Smooth muscle cell (in vitro differentiated cells): ENCODE results near the gene FBXW11. TPM values are rescaled to one million over a fixed set of nuclear protein-coding genes. Genes with fewer than 3 reads are reported as not detected.

Experiments used
- DNase-seq: peaks from one replicate; lab custom pipeline; 2025; ENCODE audit not compliant: unreplicated experiment; lab: John Stamatoyannopoulos, UW
- H2AFZ ChIP-seq: fragments of 200-600 bp; sonication (generic); 2 replicates; pipeline ENCODE4 v1.6.0; 2016; ENCODE audit warnings: antibody characterized with exemption, low read depth, mild to moderate bottlenecking
- H3F3A ChIP-seq: fragments of 200-600 bp; sonication (generic); 2 replicates; pipeline ENCODE4 v1.6.0; 2017; ENCODE audit warnings: antibody characterized with exemption, low read depth
- H3K27ac ChIP-seq: fragments of 200-600 bp; sonication (generic); 2 replicates; pipeline ENCODE4 v1.5.1; 2016; ENCODE audit warnings: low read depth, mild to moderate bottlenecking
- H3K27me3 ChIP-seq: fragments of 200-600 bp; sonication (generic); 2 replicates; pipeline ENCODE4 v1.6.1; 2016; ENCODE audit warnings: low read depth, mild to moderate bottlenecking
- H3K36me3 ChIP-seq: fragments of 200-600 bp; sonication (generic); 2 replicates; pipeline ENCODE4 v1.5.1; 2016; ENCODE audit warnings: low read depth
- H3K4me1 ChIP-seq: fragments of 200-600 bp; sonication (generic); 2 replicates; pipeline ENCODE4 v1.5.1; 2016; ENCODE audit warnings: low read depth
- H3K4me2 ChIP-seq: fragments of 200-600 bp; sonication (generic); 2 replicates; pipeline ENCODE4 v1.6.0; 2016; ENCODE audit warnings: mild to moderate bottlenecking
- H3K4me3 ChIP-seq: fragments of 200-600 bp; sonication (generic); 2 replicates; pipeline ENCODE4 v1.5.1; 2016; ENCODE audit warnings: mild to moderate bottlenecking
- H3K79me2 ChIP-seq: fragments of 200-600 bp; sonication (generic); 2 replicates; pipeline ENCODE4 v1.6.0; 2016; ENCODE audit warnings: low read depth, mild to moderate bottlenecking
- H3K9ac ChIP-seq: fragments of 200-600 bp; sonication (generic); 2 replicates; pipeline ENCODE4 v1.6.0; 2016; ENCODE audit warnings: low read depth
- H3K9me3 ChIP-seq: fragments of 200-600 bp; sonication (generic); replicated peaks from 2 replicates; pipeline ENCODE4 v1.5.1; 2016; ENCODE audit warnings: low read depth
- H4K20me1 ChIP-seq: fragments of 200-600 bp; sonication (generic); 2 replicates; pipeline ENCODE4 v1.6.0; 2016; ENCODE audit warnings: low read depth
- WGBS: methylation state at CpG from one replicate; pipeline ENCODE4 v1.1.7; 2016; ENCODE audit warnings: low lambda C conversion rate; 5-methylcytosine and 5-hydroxymethylcytosine counted together
- polyA plus RNA-seq: library from polyadenylated mRNA; unstranded; fragments of >200 nt; fragmentation: Nextera tagmentation; extraction: Ambion mirVana; gene quantifications from 2 replicates; pipeline ENCODE4 v1.2.1, GENCODE V29; 2016
- total RNA-seq: library from RNA; depleted of rRNA; stranded (reverse); fragments of >200 nt; gene quantifications from 2 replicates; pipeline ENCODE4 v1.2.3, GENCODE V29; 2014
- TF ChIP-seq, protein P1 (sequence below): fragments of 200-600 bp; sonication (generic); IDR thresholded peaks from 2 replicates; pipeline ENCODE4 v1.5.1; 2017; ENCODE audit warnings: borderline replicate concordance, mild to moderate bottlenecking, antibody characterized with exemption; ENCODE audit not compliant: insufficient read depth, poor library complexity, severe bottlenecking

Gene FBXW11
- total and polyA plus RNA-seq, 2 experiments from 2014 or later, result 27.4 to 83.7 TPM

- Histone ChIP-seq H3K9ac (no peak overlapping the region), H3K36me3 (no peaks in the 10 kb centered on the region), H3K4me2 (no peak overlapping the region), H3K79me2 (peaks cover 97% of the 10 kb centered on the region), H3K9me3 (no peaks in the 10 kb centered on the region), H3K4me3 (no peak overlapping the region), H2AFZ (no peak overlapping the region), H3K4me1 (no peaks in the 10 kb centered on the region), H3K27me3 (no peaks in the 10 kb centered on the region), H4K20me1 (peaks cover 100% of the 10 kb centered on the region), H3F3A (no peaks in the 10 kb centered on the region), H3K27ac (no peak overlapping the region)
- 95% methylated on average over 7 of the region's 7 CpGs for WGBS
- TF ChIP-seq, protein P1, sequence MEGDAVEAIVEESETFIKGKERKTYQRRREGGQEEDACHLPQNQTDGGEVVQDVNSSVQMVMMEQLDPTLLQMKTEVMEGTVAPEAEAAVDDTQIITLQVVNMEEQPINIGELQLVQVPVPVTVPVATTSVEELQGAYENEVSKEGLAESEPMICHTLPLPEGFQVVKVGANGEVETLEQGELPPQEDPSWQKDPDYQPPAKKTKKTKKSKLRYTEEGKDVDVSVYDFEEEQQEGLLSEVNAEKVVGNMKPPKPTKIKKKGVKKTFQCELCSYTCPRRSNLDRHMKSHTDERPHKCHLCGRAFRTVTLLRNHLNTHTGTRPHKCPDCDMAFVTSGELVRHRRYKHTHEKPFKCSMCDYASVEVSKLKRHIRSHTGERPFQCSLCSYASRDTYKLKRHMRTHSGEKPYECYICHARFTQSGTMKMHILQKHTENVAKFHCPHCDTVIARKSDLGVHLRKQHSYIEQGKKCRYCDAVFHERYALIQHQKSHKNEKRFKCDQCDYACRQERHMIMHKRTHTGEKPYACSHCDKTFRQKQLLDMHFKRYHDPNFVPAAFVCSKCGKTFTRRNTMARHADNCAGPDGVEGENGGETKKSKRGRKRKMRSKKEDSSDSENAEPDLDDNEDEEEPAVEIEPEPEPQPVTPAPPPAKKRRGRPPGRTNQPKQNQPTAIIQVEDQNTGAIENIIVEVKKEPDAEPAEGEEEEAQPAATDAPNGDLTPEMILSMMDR, result no peak
- DNase-seq, result no peak
Observed at GRCh38 chr5:171990713-171991015, 15.8 kb downstream of the FBXW11 start.

GRCh38 chr5:171989946-171990712 is 16.3 kb downstream of the FBXW11 start:
- Histone ChIP-seq H3K4me2 (no peak overlapping the region), H3K4me1 (no peaks in the 10 kb centered on the region), H3K27ac (no peak overlapping the region), H3K9me3 (no peaks in the 10 kb centered on the region), H3K27me3 (no peaks in the 10 kb centered on the region), H2AFZ (no peak overlapping the region), H3F3A (peaks cover 5% of the 10 kb centered on the region), H3K79me2 (peaks cover 95% of the 10 kb centered on the region), H3K4me3 (no peak overlapping the region), H4K20me1 (peaks cover 100% of the 10 kb centered on the region), H3K9ac (no peak overlapping the region), H3K36me3 (no peaks in the 10 kb centered on the region)
- TF ChIP-seq, protein P1, result no peak
- no peak for DNase-seq

- WGBS, result 78% methylated on average over 5 of the region's 5 CpGs
- peaks cover 100% of the 10 kb centered on the region for H4K20me1 ChIP-seq
Observed at GRCh38 chr5:171989276-171989675, 17.2 kb downstream of the FBXW11 start.

More at GRCh38 chr5:171989276-171989675, 17.2 kb downstream of the FBXW11 start:
- no peaks in the 10 kb centered on the region for H3K27me3 ChIP-seq
- no peak overlapping the region for H3K9ac ChIP-seq
- no peak for DNase-seq
- H3F3A ChIP-seq, result peaks cover 5% of the 10 kb centered on the region
- no peak overlapping the region for H3K4me2 ChIP-seq
- no peaks in the 10 kb centered on the region for H3K9me3 ChIP-seq
- no peak overlapping the region for H2AFZ ChIP-seq
- no peak overlapping the region for H3K4me3 ChIP-seq
- H3K79me2 ChIP-seq, result peaks cover 92% of the 10 kb centered on the region
- TF ChIP-seq, protein P1, result no peak
- no peaks in the 10 kb centered on the region for H3K36me3 ChIP-seq
- peaks cover 5% of the 10 kb centered on the region for H3K4me1 ChIP-seq
- H3K27ac ChIP-seq, result no peak overlapping the region
